GM12864 (cell line): ENCODE data around the gene SMPD3.
A peak's percentile ranks its signal among the peaks of the same experiment; 100 is the strongest.

Experiments used
- DNase-seq: peaks from one replicate; pipeline ENCODE4 v3.0.0-alpha.2; 2011; ENCODE audit warnings: low read depth
- H3K4me3 ChIP-seq: 2 replicates; pipeline ENCODE4 v1.5.1; 2011; ENCODE audit warnings: mild to moderate bottlenecking, low read depth, low read length, control low read depth
- TF ChIP-seq, protein P1 (sequence below): IDR thresholded peaks from 2 replicates; pipeline ENCODE4 v1.5.1; 2011; ENCODE audit warnings: low read depth, mild to moderate bottlenecking, moderate library complexity, low read length, control low read depth, inconsistent platforms; ENCODE audit errors: missing control alignments

The SMPD3 gene

DNA sequence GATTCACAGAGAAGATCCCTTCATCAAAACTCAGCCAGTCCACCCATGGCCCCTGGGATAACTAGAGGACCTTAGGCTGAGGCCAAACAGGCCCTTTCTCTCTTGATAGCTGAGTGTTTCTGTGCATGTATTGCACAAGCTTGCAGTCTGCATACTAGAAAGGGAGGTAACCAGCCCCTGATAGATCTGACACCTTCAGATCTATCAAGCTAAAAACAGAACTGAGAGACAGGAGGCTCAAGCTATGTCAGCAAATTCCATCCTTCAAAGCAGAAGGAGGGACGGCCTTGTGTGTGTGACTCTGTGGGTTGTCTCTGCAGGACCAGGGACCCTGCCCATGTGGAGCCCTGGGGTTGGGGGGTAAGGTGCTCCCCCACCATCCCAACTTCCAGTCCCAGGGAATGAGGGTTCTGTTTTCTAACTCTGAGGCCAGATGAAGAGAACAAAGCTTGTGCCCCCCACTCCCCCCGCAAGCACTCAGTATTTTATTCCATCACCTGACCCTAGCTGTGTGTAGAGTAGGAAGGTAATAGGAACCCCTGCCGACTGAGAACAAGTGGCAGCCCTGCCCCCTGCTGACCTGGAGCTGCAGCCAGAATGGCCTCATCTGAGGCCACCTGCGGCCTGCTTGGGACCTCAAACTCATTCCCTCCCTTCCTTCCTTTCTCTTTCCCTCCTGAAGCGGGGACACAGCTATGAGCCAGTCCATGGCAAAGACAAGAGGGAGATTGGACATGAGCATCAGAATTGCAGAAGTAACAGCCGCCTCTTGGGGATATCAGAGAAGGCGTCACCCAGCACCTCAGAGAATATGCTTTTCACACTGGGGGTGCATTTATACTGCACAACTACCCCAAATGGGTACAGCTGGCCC is 63.8 kb downstream of the SMPD3 start:
- TF ChIP-seq, protein P1, sequence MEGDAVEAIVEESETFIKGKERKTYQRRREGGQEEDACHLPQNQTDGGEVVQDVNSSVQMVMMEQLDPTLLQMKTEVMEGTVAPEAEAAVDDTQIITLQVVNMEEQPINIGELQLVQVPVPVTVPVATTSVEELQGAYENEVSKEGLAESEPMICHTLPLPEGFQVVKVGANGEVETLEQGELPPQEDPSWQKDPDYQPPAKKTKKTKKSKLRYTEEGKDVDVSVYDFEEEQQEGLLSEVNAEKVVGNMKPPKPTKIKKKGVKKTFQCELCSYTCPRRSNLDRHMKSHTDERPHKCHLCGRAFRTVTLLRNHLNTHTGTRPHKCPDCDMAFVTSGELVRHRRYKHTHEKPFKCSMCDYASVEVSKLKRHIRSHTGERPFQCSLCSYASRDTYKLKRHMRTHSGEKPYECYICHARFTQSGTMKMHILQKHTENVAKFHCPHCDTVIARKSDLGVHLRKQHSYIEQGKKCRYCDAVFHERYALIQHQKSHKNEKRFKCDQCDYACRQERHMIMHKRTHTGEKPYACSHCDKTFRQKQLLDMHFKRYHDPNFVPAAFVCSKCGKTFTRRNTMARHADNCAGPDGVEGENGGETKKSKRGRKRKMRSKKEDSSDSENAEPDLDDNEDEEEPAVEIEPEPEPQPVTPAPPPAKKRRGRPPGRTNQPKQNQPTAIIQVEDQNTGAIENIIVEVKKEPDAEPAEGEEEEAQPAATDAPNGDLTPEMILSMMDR = no peak
- no peak overlapping the region for H3K4me3 ChIP-seq
- DNase-seq = no peak

DNA sequence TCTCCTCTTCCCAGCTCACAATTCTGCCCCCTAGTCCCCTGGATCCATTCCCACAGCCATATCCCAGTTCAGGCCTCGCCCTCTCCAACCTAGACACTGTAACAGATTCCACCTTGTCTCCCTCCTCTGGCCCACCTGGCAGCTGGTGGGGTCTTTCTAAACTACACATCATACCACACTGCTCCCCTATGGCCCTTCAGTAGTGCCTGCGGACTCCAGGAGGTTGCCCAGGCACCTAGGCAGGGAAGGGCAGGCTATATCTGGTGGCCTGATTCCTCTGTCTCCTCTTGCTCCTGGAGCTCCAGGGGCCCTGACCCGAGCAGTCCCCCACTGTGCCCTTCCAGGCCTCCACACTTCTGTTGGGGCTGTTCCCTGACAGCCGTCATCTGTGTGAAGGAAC is 64.5 kb downstream of the SMPD3 start:
- TF ChIP-seq, protein P1 = no peak
- DNase-seq = no peak
- H3K4me3 ChIP-seq = no peak overlapping the region

DNA sequence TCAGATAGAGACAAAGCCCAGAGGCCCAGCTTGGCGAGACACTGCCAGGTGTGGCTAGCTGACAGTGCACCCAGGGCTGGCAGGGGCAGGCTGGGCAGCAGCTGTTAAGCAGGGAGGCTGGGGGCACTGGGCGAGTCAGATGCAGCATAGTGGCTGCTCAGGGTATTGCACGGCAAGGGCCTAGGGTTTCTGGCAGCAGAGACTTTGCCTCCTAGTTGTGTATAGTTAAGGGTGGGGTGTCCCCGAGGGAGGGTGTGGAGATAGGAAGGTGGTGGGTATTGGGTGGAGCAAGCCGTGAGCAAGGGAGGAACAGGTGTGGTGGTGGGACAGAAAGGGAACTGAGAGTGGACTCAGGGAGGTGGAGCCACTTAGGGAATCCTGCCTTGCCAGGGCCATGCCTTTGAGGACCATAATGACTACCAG is 66.0 kb downstream of the SMPD3 start:
- no peak for DNase-seq
- TF ChIP-seq, protein P1 = peak; percentile 79

DNA sequence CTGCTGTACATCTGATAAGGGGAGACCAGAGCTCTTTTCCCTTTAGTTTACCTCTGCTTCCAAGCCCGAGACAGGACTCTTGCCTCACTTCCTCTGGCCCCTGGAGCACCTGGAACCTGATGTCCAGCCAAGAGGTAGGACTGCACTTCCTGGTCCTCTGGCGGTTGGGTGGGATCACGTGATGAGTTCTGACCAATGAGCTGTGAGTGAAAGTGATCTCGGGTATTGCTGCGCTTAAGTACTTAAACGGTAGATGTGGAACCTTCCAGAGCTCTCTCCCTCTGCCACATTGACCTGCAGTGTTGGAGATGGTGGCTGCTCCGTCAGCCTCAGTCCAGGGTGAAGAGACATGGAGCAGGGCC is 67.0 kb downstream of the SMPD3 start:
- no peak for DNase-seq
- TF ChIP-seq, protein P1 = no peak
- no peak overlapping the region for H3K4me3 ChIP-seq

More for the DNA sequence above, 66.0 kb downstream of the SMPD3 start:
- H3K4me3 ChIP-seq = no peak overlapping the region

DNA sequence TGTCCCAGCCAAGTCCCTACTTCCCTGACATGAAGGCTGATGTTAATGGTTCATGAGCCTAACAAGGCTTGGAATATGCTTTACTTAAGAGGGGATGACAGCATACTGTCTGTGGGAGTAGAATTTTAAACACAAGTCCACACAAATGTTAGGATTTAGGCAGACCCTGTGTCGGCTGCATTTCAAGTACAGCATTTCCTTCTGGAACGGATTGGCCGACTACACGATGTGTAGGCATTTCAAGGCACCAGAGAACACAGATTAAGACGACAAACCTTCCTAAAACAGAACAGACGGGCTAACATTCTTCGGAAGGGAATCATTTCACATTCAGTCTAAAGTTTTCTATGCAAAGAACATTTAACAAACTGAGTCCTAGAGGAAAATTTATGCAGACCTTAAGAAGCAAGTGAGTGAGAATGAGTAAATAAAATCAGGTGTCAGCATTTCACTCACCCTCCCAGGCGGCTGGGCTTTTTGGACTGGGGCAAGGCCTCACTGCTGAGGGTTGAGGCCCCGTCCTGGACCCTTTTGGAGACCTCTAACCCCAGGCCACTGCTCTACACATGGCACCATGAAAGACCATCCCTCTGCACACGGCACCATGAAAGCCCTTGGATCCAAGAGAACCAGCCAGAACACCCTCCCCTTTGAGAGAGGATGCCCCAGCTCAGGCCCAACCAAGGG is 67.5 kb downstream of the SMPD3 start:
- DNase-seq = no peak
- TF ChIP-seq, protein P1 = no peak

DNA sequence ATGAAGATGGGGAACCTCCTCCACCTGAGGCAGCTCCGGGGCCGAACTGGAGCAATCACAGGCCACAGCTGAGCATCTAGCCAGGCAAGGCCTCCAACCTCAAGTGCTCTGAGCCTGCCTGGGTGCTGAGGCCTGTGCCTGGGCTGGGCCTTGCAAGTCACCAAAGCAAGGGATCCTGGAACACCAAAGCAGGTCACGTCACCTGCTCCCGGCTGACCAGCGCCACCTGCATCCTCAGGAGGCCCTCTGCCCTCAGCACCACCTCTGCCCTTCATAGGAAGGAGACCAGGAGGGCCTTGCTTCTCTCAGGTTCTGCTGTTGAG is 68.0 kb downstream of the SMPD3 start:
- DNase-seq = no peak
- H3K4me3 ChIP-seq = no peak overlapping the region
- TF ChIP-seq, protein P1 = no peak

More for the DNA sequence above, 67.5 kb downstream of the SMPD3 start:
- H3K4me3 ChIP-seq = no peak overlapping the region
